Cardiac fibroblast (primary cell): ENCODE data around the gene FOXP4.
A peak's percentile ranks its signal among the peaks of the same experiment; 100 is the strongest.

ENCODE experiments used
- DNase-seq, 2 donors: peaks; one replicate each; pipeline versions ENCODE4 v3.0.0 to v3.0.0-alpha.2; 2010; ENCODE audit warnings: low read depth in 2 of 2
- H3K4me3 ChIP-seq, 2 donors: replicated peaks in 1 of 2; 1 replicate in 1 of 2; 2 replicates in 1 of 2; pipeline ENCODE4 v1.5.1; 2011; ENCODE audit warnings: low read depth in 2 of 2, low read length in 2 of 2, mild to moderate bottlenecking in 2 of 2, moderate library complexity in 1 of 2
- TF ChIP-seq, protein P1 (sequence below): IDR thresholded peaks from one replicate; pipeline ENCODE4 v1.5.1; 2011; ENCODE audit warnings: low read depth, mild to moderate bottlenecking, low read length, inconsistent platforms

The FOXP4 gene

DNA sequence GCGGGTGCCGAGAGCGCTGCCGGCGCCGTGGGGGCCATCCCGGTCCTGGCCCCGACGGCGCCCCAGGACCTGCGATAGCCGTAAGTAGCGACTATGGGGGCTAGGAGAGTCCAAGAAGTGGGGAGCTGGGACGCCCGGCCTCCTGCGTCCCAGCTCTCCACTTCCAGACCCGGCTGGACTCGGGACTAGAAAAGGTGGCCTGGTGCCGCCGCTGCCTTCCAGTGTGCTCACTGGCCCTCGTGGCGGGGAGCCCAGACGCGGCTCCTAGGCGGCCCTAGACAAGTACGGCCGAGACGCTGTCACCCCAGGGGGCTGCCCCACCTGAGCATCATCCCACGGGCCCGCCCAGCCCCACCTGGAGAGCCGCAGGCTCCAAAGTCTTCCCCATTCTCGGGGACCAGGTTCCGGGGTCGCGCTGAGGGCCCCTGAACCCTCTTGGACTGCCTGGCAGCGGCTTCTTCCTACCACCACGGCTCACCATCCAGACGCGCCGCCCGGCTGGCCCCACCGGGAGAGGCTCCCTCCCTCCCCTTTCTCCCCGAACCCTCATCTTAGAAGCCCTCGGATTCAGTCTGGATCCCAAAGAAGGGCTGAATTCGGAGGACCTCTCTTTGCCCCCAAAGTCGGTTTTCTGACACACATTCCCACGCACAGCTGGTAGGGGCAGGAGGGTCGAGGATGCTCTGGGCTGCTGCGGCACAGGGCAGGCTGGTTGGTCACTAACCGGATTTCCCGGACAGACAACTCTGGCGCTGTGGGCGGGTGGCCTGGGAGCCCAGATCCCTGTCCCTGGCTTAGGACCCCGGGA is 91.2 kb downstream of the FOXP4 start:
- DNase-seq, result no peak
- H3K4me3 ChIP-seq, result peak overlapping the region; percentile 47 to 48
- TF ChIP-seq, protein P1, sequence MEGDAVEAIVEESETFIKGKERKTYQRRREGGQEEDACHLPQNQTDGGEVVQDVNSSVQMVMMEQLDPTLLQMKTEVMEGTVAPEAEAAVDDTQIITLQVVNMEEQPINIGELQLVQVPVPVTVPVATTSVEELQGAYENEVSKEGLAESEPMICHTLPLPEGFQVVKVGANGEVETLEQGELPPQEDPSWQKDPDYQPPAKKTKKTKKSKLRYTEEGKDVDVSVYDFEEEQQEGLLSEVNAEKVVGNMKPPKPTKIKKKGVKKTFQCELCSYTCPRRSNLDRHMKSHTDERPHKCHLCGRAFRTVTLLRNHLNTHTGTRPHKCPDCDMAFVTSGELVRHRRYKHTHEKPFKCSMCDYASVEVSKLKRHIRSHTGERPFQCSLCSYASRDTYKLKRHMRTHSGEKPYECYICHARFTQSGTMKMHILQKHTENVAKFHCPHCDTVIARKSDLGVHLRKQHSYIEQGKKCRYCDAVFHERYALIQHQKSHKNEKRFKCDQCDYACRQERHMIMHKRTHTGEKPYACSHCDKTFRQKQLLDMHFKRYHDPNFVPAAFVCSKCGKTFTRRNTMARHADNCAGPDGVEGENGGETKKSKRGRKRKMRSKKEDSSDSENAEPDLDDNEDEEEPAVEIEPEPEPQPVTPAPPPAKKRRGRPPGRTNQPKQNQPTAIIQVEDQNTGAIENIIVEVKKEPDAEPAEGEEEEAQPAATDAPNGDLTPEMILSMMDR, result no peak

GRCh38 chr6:41638002-41638934 is 92.1 kb downstream of the FOXP4 start, which contains the start of gene MDFI:
Gene MDFI (plus strand): TSS chr6:41638468. CDS start chr6:41638750, 282 bp downstream.
- TF ChIP-seq, protein P1, result no peak
- peak in 1 of 2 donors; percentile 38 for DNase-seq
- peak within 1 kb of the TSS; percentile 47 to 48 for H3K4me3 ChIP-seq

- TF ChIP-seq, protein P1, result no peak
- peak; percentile 35 to 61 for DNase-seq
- peak overlapping the region; percentile 47 to 48 for H3K4me3 ChIP-seq
Measured at GRCh38 chr6:41638935-41639808, 93.0 kb downstream of the FOXP4 start.

- peak in 1 of 2 donors; percentile 26 for DNase-seq
- no peak overlapping the region for H3K4me3 ChIP-seq
- TF ChIP-seq, protein P1, result no peak
Measured at GRCh38 chr6:41639809-41640371, 93.7 kb downstream of the FOXP4 start.

DNA sequence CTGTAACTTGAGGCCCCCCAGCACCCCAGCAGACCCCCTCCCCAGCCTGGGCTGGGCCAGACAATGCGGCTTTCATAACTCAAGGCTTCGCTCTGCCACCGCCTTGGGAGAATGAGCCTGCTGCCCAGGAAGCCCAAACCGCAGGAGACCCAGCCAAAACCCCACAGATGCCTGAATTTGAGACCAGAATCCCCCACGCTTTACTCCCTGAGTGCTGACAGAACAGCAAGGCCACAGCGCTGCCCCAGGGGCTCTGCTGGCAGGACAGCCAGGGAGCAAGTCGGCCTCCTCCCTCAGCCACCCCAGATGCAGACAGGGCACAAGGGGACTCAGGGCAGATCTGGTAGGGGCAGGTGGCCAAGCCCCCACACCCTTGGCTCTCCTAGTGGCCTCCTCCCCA is 94.2 kb downstream of the FOXP4 start:
- no peak overlapping the region for H3K4me3 ChIP-seq
- TF ChIP-seq, protein P1, result no peak

More for the DNA sequence above, 94.2 kb downstream of the FOXP4 start:
- DNase-seq, result peak in 1 of 2 donors; percentile 42
